Ishikawa (cell line): ENCODE data around the gene UGGT2.

Source experiments
- CEBPB ChIP-seq: IDR thresholded peaks from 2 replicates; pipeline ENCODE4 v1.6.1; 2012
- CREB1 ChIP-seq: IDR thresholded peaks from 2 replicates; pipeline ENCODE4 v1.6.1; 2012; ENCODE audit warnings: low read depth
- EGR1 ChIP-seq: IDR thresholded peaks from 2 replicates; pipeline ENCODE4 v1.6.1; 2012
- EP300 ChIP-seq: IDR thresholded peaks from 2 replicates; pipeline ENCODE4 v1.6.1; 2012; ENCODE audit warnings: borderline replicate concordance
- FOXM1 ChIP-seq: IDR thresholded peaks from 2 replicates; pipeline ENCODE4 v1.6.1; 2012; ENCODE audit warnings: low read depth, borderline replicate concordance
- NFIC ChIP-seq: IDR thresholded peaks from 2 replicates; pipeline ENCODE4 v1.6.1; 2012
- RAD21 ChIP-seq: IDR thresholded peaks from 2 replicates; pipeline ENCODE4 v1.6.1; 2012; ENCODE audit warnings: low read depth
- TAF1 ChIP-seq: IDR thresholded peaks from 2 replicates; pipeline ENCODE4 v1.6.1; 2012; ENCODE audit warnings: low read depth, mild to moderate bottlenecking
- TCF12 ChIP-seq: IDR thresholded peaks from 2 replicates; pipeline ENCODE4 v1.6.1; 2012; ENCODE audit warnings: low read depth
- TEAD4 ChIP-seq: IDR thresholded peaks from 2 replicates; pipeline ENCODE4 v1.6.1; 2012
- USF1 ChIP-seq: IDR thresholded peaks from 2 replicates; pipeline ENCODE4 v1.6.1; 2012
- YY1 ChIP-seq: IDR thresholded peaks from 2 replicates; pipeline ENCODE4 v1.6.1; 2012; ENCODE audit warnings: low read depth
- ZBTB7A ChIP-seq: IDR thresholded peaks from 2 replicates; pipeline ENCODE4 v1.6.1; 2012; ENCODE audit warnings: low read depth
- TF ChIP-seq, protein P1 (sequence below): IDR thresholded peaks from 2 replicates; pipeline ENCODE4 v1.6.1; 2012
- TF ChIP-seq, protein P2 (sequence below): IDR thresholded peaks from 2 replicates; pipeline ENCODE4 v1.6.1; 2012; ENCODE audit warnings: low read depth, mild to moderate bottlenecking

The UGGT2 gene

GRCh38 chr13:95921485-95921884, 131.7 kb downstream of the UGGT2 start:
- TF ChIP-seq TEAD4 (no peak), ZBTB7A (no peak), RAD21 (no peak), CEBPB (no peak), NFIC (no peak), EGR1 (no peak), TCF12 (no peak), CREB1 (no peak), EP300 (no peak), YY1 (no peak)
- TF ChIP-seq, protein P1, sequence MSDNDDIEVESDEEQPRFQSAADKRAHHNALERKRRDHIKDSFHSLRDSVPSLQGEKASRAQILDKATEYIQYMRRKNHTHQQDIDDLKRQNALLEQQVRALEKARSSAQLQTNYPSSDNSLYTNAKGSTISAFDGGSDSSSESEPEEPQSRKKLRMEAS = no peak
- TF ChIP-seq, protein P2, sequence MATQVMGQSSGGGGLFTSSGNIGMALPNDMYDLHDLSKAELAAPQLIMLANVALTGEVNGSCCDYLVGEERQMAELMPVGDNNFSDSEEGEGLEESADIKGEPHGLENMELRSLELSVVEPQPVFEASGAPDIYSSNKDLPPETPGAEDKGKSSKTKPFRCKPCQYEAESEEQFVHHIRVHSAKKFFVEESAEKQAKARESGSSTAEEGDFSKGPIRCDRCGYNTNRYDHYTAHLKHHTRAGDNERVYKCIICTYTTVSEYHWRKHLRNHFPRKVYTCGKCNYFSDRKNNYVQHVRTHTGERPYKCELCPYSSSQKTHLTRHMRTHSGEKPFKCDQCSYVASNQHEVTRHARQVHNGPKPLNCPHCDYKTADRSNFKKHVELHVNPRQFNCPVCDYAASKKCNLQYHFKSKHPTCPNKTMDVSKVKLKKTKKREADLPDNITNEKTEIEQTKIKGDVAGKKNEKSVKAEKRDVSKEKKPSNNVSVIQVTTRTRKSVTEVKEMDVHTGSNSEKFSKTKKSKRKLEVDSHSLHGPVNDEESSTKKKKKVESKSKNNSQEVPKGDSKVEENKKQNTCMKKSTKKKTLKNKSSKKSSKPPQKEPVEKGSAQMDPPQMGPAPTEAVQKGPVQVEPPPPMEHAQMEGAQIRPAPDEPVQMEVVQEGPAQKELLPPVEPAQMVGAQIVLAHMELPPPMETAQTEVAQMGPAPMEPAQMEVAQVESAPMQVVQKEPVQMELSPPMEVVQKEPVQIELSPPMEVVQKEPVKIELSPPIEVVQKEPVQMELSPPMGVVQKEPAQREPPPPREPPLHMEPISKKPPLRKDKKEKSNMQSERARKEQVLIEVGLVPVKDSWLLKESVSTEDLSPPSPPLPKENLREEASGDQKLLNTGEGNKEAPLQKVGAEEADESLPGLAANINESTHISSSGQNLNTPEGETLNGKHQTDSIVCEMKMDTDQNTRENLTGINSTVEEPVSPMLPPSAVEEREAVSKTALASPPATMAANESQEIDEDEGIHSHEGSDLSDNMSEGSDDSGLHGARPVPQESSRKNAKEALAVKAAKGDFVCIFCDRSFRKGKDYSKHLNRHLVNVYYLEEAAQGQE = no peak

GRCh38 chr13:95920485-95920884, 132.7 kb downstream of the UGGT2 start:
- no peak for TF ChIP-seq EGR1
- no peak for TF ChIP-seq TAF1
- TF ChIP-seq YY1 = no peak
- TF ChIP-seq TCF12 = no peak
- TF ChIP-seq ZBTB7A = no peak
- TF ChIP-seq TEAD4 = no peak
- TF ChIP-seq, protein P2 = no peak
- TF ChIP-seq NFIC = no peak
- no peak for TF ChIP-seq RAD21
- no peak for TF ChIP-seq USF1
- TF ChIP-seq CEBPB = no peak
- TF ChIP-seq CREB1 = no peak
- TF ChIP-seq FOXM1 = no peak
- TF ChIP-seq EP300 = no peak
- TF ChIP-seq, protein P1 = no peak

DNA sequence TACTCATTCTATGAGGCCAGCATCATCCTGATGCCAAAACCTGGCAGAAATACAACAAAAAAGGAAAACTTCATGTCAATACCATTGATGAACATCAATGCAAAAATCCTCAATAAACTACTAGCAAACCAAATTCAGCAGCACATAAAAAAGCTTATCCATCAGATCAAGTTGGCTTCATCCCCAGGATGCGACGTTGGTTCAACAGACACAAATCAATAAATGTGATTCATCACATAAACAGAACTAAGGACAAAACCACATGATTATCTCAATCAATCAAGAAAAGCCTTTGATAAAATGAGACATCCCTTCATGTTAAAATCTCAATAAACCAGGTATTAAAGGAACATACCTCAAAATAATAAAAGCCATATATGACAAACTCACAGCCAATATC, 134.3 kb downstream of the UGGT2 start:
- TF ChIP-seq NFIC (no peak), RAD21 (no peak)
- TF ChIP-seq, protein P2 = no peak

GRCh38 chr13:95914991-95915501, 138.2 kb downstream of the UGGT2 start:
- TF ChIP-seq TCF12 = no peak

DNA sequence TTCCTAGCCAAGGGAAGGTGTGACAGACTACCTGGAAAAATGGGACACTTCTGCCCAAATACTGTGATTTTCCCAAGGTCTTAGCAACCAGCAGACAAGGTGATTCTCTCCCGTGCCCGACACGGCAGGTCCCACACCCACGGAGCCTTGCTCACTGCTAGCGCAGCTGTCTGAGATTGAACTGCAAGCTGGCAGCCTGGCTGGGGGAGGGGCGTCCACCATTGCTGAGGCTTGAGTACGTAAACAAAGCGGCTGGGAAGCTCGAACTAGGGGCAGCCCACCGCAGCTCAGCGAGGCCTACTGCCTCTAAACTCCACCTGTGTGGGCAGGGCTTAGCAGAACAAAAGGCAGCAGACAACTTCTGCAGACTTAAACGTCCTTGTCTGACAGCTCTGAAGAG, 146.2 kb downstream of the UGGT2 start:
- TF ChIP-seq CEBPB (no peak), USF1 (no peak), YY1 (no peak), EP300 (no peak), TAF1 (no peak), TEAD4 (no peak), CREB1 (no peak), ZBTB7A (no peak), TCF12 (no peak), NFIC (no peak), EGR1 (no peak), RAD21 (no peak), FOXM1 (no peak)
- TF ChIP-seq, protein P2 = no peak
